Epithelial cell of proximal tubule (primary cell): ENCODE results near the gene FAM83E. TPM values are rescaled to one million over a fixed set of nuclear protein-coding genes. Genes with fewer than 3 reads are reported as not detected.

Experiments used
- DNase-seq: peaks from one replicate; pipeline ENCODE4 v3.0.0-alpha.2; 2011; ENCODE audit warnings: low read depth
- H3K4me3 ChIP-seq: 2 replicates; pipeline ENCODE4 v1.5.1; 2011; ENCODE audit warnings: low read depth, mild to moderate bottlenecking, low read length
- total RNA-seq: library from RNA; depleted of rRNA; stranded (reverse); fragments of >200 nt; gene quantifications from 2 replicates; pipeline ENCODE4 v1.2.3, GENCODE V29; 2015
- TF ChIP-seq, protein P1 (sequence below): conservative IDR thresholded peaks from 2 replicates; pipeline ENCODE4 v1.5.1; 2012; ENCODE audit warnings: low read depth, mild to moderate bottlenecking, low read length

FAM83E gene
- total RNA-seq, 1 donor from 2014 or later: 0.40 TPM

DNA sequence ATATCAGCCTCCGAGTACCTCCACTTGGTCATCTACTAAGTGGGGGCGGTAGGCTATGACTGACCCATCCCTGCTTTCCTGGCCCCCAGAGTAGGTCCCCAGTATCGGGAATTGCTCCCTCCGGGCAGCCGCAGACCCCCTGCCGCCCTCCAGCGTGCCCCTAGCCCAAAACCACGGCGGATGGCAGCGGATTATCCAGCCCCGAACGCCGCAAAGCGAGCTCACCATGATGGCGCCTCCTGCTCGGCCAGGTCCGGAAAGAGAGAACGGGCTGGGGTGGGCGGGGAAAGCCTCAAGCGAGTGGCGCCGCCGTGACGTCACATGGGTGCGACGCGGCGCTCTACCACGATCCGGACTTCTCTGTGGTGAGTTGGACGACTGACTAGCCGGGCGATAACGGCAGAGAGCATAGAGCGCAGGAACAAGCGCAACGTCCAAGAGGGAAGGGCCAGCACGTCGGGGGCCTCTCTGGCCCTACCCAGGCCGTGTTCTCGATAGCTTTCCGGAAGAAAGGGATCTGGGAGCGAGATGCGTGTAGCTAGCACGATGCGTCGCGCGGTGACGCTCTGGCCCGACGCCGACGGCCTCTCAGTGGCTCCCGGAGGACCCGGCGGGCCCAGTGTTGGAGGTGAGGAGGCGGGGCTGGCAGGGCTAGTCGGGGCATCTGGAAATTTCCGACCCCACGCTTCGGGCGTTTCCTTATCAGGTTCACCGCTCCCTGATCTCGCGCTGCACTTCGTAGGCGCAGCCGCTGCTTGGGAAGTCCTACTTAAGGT lies 4.2 kb upstream of the FAM83E start, which contains the start of the genes RPL18 and SPHK2:
TSS of gene RPL18 (minus strand) at position 263 of the 776 bp plus-strand sequence. CDS start at position 228, 35 bp downstream.
TSS of gene SPHK2 (plus strand) at position 591 of the 776 bp plus-strand sequence. CDS start 1,009 bp downstream, outside the sequence.
- peak; percentile 93 for DNase-seq
- TF ChIP-seq, protein P1, sequence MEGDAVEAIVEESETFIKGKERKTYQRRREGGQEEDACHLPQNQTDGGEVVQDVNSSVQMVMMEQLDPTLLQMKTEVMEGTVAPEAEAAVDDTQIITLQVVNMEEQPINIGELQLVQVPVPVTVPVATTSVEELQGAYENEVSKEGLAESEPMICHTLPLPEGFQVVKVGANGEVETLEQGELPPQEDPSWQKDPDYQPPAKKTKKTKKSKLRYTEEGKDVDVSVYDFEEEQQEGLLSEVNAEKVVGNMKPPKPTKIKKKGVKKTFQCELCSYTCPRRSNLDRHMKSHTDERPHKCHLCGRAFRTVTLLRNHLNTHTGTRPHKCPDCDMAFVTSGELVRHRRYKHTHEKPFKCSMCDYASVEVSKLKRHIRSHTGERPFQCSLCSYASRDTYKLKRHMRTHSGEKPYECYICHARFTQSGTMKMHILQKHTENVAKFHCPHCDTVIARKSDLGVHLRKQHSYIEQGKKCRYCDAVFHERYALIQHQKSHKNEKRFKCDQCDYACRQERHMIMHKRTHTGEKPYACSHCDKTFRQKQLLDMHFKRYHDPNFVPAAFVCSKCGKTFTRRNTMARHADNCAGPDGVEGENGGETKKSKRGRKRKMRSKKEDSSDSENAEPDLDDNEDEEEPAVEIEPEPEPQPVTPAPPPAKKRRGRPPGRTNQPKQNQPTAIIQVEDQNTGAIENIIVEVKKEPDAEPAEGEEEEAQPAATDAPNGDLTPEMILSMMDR: no peak
- peak within 1 kb of the TSS; percentile 96 for H3K4me3 ChIP-seq

DNA sequence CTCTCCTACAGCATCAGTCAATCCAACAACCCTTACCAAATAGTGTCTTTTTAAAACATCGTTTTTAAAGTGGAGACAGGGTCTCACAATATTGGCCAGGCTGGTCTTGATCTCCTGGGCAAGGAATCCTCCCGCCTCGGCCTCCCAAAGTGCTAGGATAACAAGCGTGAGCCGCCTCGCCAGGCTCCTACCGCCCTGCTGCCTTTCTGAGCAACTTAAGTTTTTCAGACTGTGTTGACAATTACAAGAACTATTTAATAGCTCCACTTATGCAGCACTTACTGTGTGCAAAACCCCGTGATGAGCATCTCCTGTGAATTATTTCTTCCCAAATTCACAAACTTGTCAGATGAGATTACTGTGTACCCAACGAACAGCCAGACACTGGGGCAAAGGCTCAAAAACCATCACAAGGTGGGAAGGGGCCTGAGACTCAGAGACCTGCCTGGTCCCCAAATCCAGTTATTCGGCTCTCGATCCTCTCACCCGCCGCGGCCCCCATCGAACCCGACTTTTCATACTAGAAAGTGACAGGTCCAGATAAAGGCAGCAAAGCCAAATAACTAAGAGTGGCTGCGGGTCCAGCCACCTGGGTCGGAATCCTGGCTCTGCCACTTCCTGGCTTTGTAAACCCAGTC lies 3.5 kb upstream of the FAM83E start:
- peak overlapping the region; percentile 96 for H3K4me3 ChIP-seq
- DNase-seq: no peak
- TF ChIP-seq, protein P1: no peak

DNA sequence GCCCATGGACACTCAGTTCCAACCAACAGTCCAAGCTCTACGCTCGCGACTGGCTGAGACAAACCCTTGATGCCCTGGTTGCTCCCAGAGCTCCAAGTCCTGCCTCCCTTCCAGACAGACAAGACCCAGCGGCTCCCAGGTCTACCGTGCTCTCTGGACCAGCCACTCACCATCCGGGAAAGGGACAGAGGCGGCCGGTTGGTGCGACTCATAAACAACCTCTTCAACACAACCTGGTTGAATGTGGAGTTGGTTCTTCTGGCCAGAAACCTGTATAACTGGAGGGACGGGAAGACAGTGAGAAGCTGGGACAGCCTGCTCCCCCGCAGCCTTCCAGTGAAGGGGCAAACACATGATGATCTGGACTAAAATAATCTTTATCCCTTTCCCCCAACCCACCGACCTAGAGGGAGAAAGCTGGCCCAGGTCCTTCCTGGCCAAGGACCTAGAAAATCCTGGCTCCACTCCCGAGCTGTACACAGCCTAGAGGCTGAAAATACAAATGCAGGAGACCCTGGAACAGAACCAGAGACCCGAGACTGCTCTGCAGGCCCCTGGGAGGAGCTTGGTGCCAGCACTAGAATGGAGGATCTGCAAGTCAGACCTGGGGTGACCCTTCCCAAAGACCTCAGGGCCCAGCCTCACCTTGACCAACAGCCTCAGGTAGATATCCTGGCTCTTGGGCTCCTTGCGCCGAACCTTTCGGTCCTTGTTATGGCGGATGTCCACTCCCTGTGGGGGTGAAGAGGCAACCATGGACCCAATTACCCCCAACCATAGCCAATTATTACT lies 2.5 kb upstream of the FAM83E start:
- TF ChIP-seq, protein P1: no peak
- no peak for DNase-seq
- H3K4me3 ChIP-seq: peak overlapping the region; percentile 96

DNA sequence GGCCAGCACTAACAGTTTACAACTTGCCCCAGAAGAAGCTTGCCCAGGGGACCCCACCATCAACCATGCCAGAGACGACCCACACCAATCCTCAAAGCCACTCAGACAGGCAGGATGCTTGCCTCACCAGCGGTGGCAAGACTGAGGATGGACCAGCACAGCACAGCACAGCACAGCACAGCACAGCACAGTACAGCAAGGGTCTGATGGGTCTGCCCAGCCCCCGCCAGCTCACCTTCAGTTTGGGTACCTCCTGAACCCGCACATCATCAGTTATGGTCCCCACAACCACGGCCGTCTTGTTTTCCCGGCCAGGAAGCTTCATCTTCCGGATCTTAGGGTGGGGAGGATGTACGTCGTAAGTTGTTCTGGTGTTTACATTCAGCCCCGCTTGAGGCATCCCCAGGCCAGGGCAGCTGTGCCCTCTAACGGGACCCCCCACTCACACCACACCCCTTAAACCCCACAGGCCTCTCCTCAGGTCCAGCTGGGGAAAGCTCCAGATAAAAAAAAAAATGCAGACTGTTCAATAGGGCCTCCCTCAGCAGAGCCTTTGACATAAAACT lies 1.7 kb upstream of the FAM83E start:
- TF ChIP-seq, protein P1: no peak
- peak overlapping the region; percentile 96 for H3K4me3 ChIP-seq
- DNase-seq: no peak

DNA sequence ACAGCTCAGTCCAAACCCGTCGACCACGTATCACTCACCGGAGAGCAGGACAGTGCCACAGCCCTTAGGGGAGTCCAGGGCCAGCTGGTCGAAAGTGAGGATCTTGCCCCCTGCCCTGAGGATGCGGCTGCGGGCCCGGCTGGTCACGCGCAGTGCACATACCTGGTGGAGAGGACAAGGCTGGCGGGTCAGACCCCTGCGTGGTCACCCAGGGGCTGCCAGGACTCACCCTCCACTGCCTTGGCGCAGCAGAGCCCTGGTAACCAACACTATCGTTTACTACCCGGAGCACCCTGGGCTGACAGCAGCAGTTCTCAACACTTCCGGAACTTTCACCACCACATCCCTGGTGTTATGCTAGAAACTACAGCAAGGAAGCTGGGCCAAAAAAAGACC lies 1.2 kb upstream of the FAM83E start:
- no peak overlapping the region for H3K4me3 ChIP-seq

More for the DNA sequence above, 1.2 kb upstream of the FAM83E start:
- TF ChIP-seq, protein P1: no peak
- no peak for DNase-seq
